CD4-positive, alpha-beta T cell treated with Interleukin-12 subunit alpha and Interleukin-12 subunit beta, for 1 hour (primary cell): ENCODE measurements around the gene ADA.

Experiments
- DNase-seq: peaks from one replicate; pipeline ENCODE4 v3.0.0-alpha.2; 2020

ADA gene

GRCh38 chr20:44574372-44574771 is 77.1 kb downstream of the ADA start:
- no peak for DNase-seq

GRCh38 chr20:44573501-44573869 is 78.0 kb downstream of the ADA start:
- DNase-seq: no peak

GRCh38 chr20:44572551-44573500 is 78.7 kb downstream of the ADA start:
- no peak for DNase-seq

DNA sequence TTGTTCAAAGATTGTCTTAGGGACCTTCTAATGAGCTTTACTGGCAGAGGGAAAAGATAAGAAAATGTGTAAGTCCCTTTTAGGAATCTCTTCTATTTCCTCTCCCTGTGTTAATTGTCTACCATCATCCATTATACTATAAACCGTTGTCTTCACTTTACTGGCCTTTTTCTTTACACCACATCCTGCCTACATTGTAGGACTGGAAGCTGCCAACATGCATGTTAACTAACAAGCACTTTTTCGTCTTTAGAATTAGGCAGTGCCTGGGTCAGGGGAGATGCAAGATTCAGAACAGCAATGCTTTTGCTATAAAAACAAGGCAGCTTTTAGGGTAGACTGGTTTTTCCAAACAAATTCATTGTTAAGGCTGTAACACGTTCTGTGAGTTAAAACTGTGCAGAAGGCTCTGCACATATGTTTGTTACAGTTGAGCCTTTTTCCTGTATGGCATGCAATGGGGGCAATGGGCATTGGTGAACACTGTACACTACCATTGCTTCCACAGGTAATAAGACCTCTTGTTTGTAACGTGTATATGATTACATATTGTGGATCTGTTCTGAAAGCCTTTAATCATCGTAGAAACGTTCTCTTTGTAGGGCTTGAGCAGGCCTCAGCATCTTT is 80.0 kb downstream of the ADA start:
- DNase-seq: no peak

- DNase-seq: no peak
Observed at GRCh38 chr20:44570367-44570766, 81.1 kb downstream of the ADA start.
